GM12878 (cell line): ENCODE data around the gene ATP13A2. TPM values are rescaled to one million over a fixed set of nuclear protein-coding genes. Genes with fewer than 3 reads are reported as not detected.

ENCODE experiments used
- ATAC-seq: fragments of 200-7000 bp; cut with Tn5 transposase; 3 replicates; pipeline ENCODE4 v1.9.1; 2020; ENCODE audit warnings: mild to moderate bottlenecking, moderate library complexity
- BruUV-seq: library from RNA; stranded (reverse); fragments of 400-500 nt; replicated peaks from 2 replicates; lab custom pipeline; 2021; lab: Mats Ljungman, UMichigan
- CTCF ChIA-PET: fragments of 300-600 bp; sonication (Branson Sonifier 250); formaldehyde crosslinking; extraction: SDS; loops from one replicate; lab custom pipeline; 2021; ENCODE audit warnings: inconsistent platforms; lab: Yijun Ruan, JAX
- POLR2A ChIA-PET: fragments of 350-600 bp; formaldehyde crosslinking; extraction: SDS; loops from one replicate; lab custom pipeline; 2021; ENCODE audit warnings: inconsistent platforms; lab: Charles Lee
- RAD21 ChIA-PET: fragments of 300-600 bp; sonication (Branson Sonifier 250); formaldehyde crosslinking; loops from one replicate; lab custom pipeline; 2023; ENCODE audit warnings: antibody characterized with exemption; ENCODE audit not compliant: unreplicated experiment; lab: Charles Lee
- SMC1A ChIA-PET: fragments of 300-600 bp; sonication (Branson Sonifier 250); formaldehyde crosslinking; loops from one replicate; lab custom pipeline; 2023; ENCODE audit not compliant: unreplicated experiment, uncharacterized antibody; lab: Charles Lee
- DNase-seq: peaks from one replicate; pipeline ENCODE4 v3.0.0-alpha.2; 2011; ENCODE audit warnings: low read depth, low spot score
- FAIRE-seq: peaks from 3 replicates; lab custom pipeline; 2011; peaks lifted over from hg19 to GRCh38; lab: Jason Lieb, UNC
- H2AFZ ChIP-seq: 2 replicates; pipeline ENCODE4 v1.6.0; 2011; ENCODE audit warnings: low read depth, low read length, control low read depth; ENCODE audit not compliant: control insufficient read depth
- H3K27ac ChIP-seq: 2 replicates; pipeline ENCODE4 v1.5.1; 2011; ENCODE audit warnings: control low read depth; ENCODE audit not compliant: control insufficient read depth, insufficient read depth
- H3K27me3 ChIP-seq, 2 experiments: replicated peaks in 1 of 2; 2 replicates each; pipeline versions ENCODE4 v1.6.0 to v1.6.1; 2011; ENCODE audit warnings: low read length in 1 of 2; ENCODE audit not compliant: control insufficient read depth in 2 of 2, insufficient read depth in 2 of 2
- H3K36me3 ChIP-seq, 2 experiments: 2 replicates each; pipeline ENCODE4 v1.5.1; 2011; ENCODE audit warnings: low read length in 1 of 2; ENCODE audit not compliant: control insufficient read depth in 2 of 2, insufficient read depth in 2 of 2
- H3K4me1 ChIP-seq: 2 replicates; pipeline ENCODE4 v1.6.1; 2011; ENCODE audit warnings: mild to moderate bottlenecking, low read length, moderate library complexity, mixed read lengths; ENCODE audit not compliant: control insufficient read depth, insufficient read depth
- H3K4me2 ChIP-seq: 2 replicates; pipeline ENCODE4 v1.6.0; 2011; ENCODE audit warnings: control low read depth; ENCODE audit not compliant: control insufficient read depth, insufficient read depth
- H3K4me3 ChIP-seq: fragments of 200-600 bp; sonication (generic); 2 replicates; pipeline ENCODE4 v1.5.1; 2016
- H3K79me2 ChIP-seq: 2 replicates; pipeline ENCODE4 v1.6.0; 2011; ENCODE audit warnings: low read length; ENCODE audit not compliant: control insufficient read depth, insufficient read depth
- H3K9ac ChIP-seq: 2 replicates; pipeline ENCODE4 v1.8.0; 2011; ENCODE audit warnings: low read length, control low read depth, mixed read lengths; ENCODE audit not compliant: control insufficient read depth, insufficient read depth
- H3K9me3 ChIP-seq: replicated peaks from 3 replicates; pipeline ENCODE4 v1.5.1; 2011; ENCODE audit warnings: mild to moderate bottlenecking, low read length; ENCODE audit not compliant: control insufficient read depth, insufficient read depth
- H4K20me1 ChIP-seq: 2 replicates; pipeline ENCODE4 v1.6.0; 2011; ENCODE audit not compliant: control insufficient read depth, insufficient read depth
- BHLHE40 ChIP-seq, 2 experiments: fragments of 450-650 bp in 1 of 2; IDR thresholded peaks; 2 replicates each; pipeline ENCODE4 v1.6.1; 2011 to 2017; ENCODE audit warnings: low read depth in 2 of 2, borderline replicate concordance in 1 of 2, improper control_type of control experiment in 1 of 2, low read length in 1 of 2, mild to moderate bottlenecking in 1 of 2
- CEBPB ChIP-seq, 2 experiments: fragments of 150-350 bp in 1 of 2; IDR thresholded peaks; 2 replicates each; pipeline ENCODE4 v1.6.1; 2012 to 2014; ENCODE audit warnings: low read depth in 2 of 2, low read length in 2 of 2, borderline replicate concordance in 1 of 2, inconsistent platforms in 1 of 2
- IRF4 ChIP-seq: IDR thresholded peaks from 2 replicates; pipeline ENCODE4 v1.6.1; 2011; ENCODE audit warnings: low read depth, low read length
- MEF2A ChIP-seq: IDR thresholded peaks from 2 replicates; pipeline ENCODE4 v1.6.1; 2011; ENCODE audit warnings: low read depth, mild to moderate bottlenecking, low read length, moderate library complexity; ENCODE audit not compliant: insufficient read depth
- NFYA ChIP-seq: IDR thresholded peaks from 2 replicates; pipeline ENCODE4 v1.6.1; 2011; ENCODE audit warnings: low read depth, mild to moderate bottlenecking, low read length, improper control_type of control experiment, borderline replicate concordance
- NFYB ChIP-seq: IDR thresholded peaks from 2 replicates; pipeline ENCODE4 v1.6.1; 2011; ENCODE audit warnings: low read depth, mild to moderate bottlenecking, low read length, improper control_type of control experiment, moderate library complexity; ENCODE audit not compliant: insufficient read depth
- RB1 ChIP-seq: fragments of 450-650 bp; formaldehyde crosslinking; IDR thresholded peaks from 2 replicates; pipeline ENCODE4 v1.6.1; 2017; ENCODE audit warnings: mild to moderate bottlenecking, borderline replicate concordance
- STAT3 ChIP-seq: IDR thresholded peaks from 2 replicates; pipeline ENCODE4 v1.6.1; 2011; ENCODE audit warnings: low read depth, low read length, improper control_type of control experiment
- TARDBP ChIP-seq: IDR thresholded peaks from 2 replicates; pipeline ENCODE4 v1.6.1; 2016; ENCODE audit warnings: borderline replicate concordance
- WGBS: methylation state at CpG from one replicate; pipeline ENCODE4 v1.1.6; 2016; ENCODE audit warnings: low lambda C conversion rate; ENCODE audit not compliant: insufficient replicate concordance, insufficient coverage; ENCODE audit errors: missing lambda C conversion rate; 5-methylcytosine and 5-hydroxymethylcytosine counted together
- in situ Hi-C: fragments of 300-500 bp; cut with MboI; formaldehyde crosslinking; loops from 9 replicates; pipeline ENCODE4 v1.14.3; 2018; ENCODE audit warnings: mixed read lengths
- intact Hi-C: fragments of 100-400 bp; cut with micrococcal nuclease; formaldehyde crosslinking; loops from one replicate; pipeline ENCODE4 v1.14.2; 2022; ENCODE audit not compliant: unreplicated experiment
- polyA plus RNA-seq, 11 experiments: library from polyadenylated mRNA; depleted of rRNA in 4 of 11; unstranded in 6 of 11; stranded (reverse) in 5 of 11; fragments of >200 nt; fragmentation: Nextera tagmentation in 4 of 11; fragmentation: Illumina TruSeq in 1 of 11; extraction: Ambion mirVana in 4 of 11; extraction: Trizol in 1 of 11; gene quantifications; 1 replicate in 1 of 11; 2 replicates in 10 of 11; pipeline versions ENCODE4 v1.2.1 to v1.2.3, GENCODE V29; 2011 to 2016; ENCODE audit warnings: inconsistent platforms in 2 of 11, missing spikeins in 2 of 11, low read depth in 1 of 11
- total RNA-seq, 4 experiments: library from RNA; depleted of rRNA in 3 of 4; stranded (reverse); fragments of >200 nt in 3 of 4; fragmentation: Illumina TruSeq in 1 of 4; extraction: Trizol in 1 of 4; gene quantifications; 2 replicates each; pipeline versions ENCODE4 v1.2.1 to v1.2.3, GENCODE V29; 2013 to 2021
- TF ChIP-seq, protein P1 (sequence below): fragments of 450-650 bp; IDR thresholded peaks from 2 replicates; pipeline ENCODE4 v1.6.1; 2018; ENCODE audit warnings: borderline replicate concordance, mild to moderate bottlenecking; ENCODE audit not compliant: partially characterized antibody

Gene ATP13A2
- total and polyA plus RNA-seq, 10 of the 15 experiments (the other 5 are each of a cell fraction or from before 2014, with no cell fraction given) = 0.24 to 30.5 (median 8.0) TPM

DNA sequence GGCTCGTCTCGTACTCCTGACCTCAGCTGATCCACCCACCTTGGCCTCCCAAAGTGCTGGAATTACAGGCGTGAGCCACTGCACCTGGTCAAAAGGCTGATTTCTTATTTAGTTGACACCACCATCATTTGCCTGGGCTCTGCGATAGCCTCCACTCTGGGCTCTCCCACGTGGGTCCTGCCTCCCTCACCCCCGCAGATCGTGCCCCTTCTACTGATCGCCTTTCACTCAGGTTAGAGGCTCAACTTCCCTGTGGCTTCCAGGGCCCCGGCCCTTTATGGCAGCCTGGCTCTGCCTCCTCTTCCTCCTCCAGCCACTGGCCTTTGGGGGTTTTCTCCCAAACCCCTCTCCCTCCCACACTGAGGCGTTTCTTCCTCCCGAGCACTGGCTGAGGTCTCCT is 28.8 kb downstream of the ATP13A2 start:
- Histone ChIP-seq H3K9me3 (no peaks in the 10 kb centered on the region), H3K4me2 (no peak overlapping the region), H4K20me1 (no peaks in the 10 kb centered on the region)
- ChIA-PET SMC1A (interaction anchor here (0.6 kb wide), 1 partner anchor 30 kb away, joined by 3 read pairs; no protein-coding TSS in a partner anchor), CTCF (no interaction called here), POLR2A (no interaction called here), RAD21 (no interaction called here)
- BruUV-seq = no TSS peak
- 32% methylated on average over 11 of the region's 11 CpGs for WGBS
- no peak for FAIRE-seq
- no peak for ATAC-seq
- in situ Hi-C loops = no loop called here
- TF ChIP-seq STAT3 (no peak), NFYB (no peak), CEBPB (IDR thresholded peaks at IDR 0.05; ENCODE audit: borderline replicate concordance in 1 of 2, low read depth in 2 of 2, low read length in 2 of 2) (no peak), MEF2A (no peak), NFYA (no peak), RB1 (no peak), IRF4 (no peak), BHLHE40 (IDR thresholded peaks at IDR 0.05; ENCODE audit: borderline replicate concordance in 1 of 2, low read depth in 2 of 2, low read length in 1 of 2) (no peak), TARDBP (no peak)
- TF ChIP-seq, protein P1, sequence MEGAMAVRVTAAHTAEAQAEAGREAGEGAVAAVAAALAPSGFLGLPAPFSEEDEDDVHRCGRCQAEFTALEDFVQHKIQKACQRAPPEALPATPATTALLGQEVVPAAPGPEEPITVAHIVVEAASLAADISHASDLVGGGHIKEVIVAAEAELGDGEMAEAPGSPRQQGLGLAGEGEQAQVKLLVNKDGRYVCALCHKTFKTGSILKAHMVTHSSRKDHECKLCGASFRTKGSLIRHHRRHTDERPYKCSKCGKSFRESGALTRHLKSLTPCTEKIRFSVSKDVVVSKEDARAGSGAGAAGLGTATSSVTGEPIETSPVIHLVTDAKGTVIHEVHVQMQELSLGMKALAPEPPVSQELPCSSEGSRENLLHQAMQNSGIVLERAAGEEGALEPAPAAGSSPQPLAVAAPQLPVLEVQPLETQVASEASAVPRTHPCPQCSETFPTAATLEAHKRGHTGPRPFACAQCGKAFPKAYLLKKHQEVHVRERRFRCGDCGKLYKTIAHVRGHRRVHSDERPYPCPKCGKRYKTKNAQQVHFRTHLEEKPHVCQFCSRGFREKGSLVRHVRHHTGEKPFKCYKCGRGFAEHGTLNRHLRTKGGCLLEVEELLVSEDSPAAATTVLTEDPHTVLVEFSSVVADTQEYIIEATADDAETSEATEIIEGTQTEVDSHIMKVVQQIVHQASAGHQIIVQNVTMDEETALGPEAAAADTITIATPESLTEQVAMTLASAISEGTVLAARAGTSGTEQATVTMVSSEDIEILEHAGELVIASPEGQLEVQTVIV = no peak
- TF ChIP-seq, all 136 proteins: peak for 0
- H3K79me2 ChIP-seq = no peaks in the 10 kb centered on the region
- no peak overlapping the region for H3K9ac ChIP-seq
- no peak for DNase-seq
- no peaks in the 10 kb centered on the region for H3K36me3 ChIP-seq
- no peak overlapping the region for H3K27ac ChIP-seq
- peaks cover 7 to 13% of the 10 kb centered on the region in 2 experiments; a peak in 3 of 4 replicates for H3K27me3 ChIP-seq
- no peak overlapping the region for H2AFZ ChIP-seq
- intact Hi-C loops = no loop called here
- no peak overlapping the region for H3K4me3 ChIP-seq
- H3K4me1 ChIP-seq = no peaks in the 10 kb centered on the region
